Dermis blood vessel endothelial cell (primary cell): Measurements from ENCODE around the gene HDHD5. TPM values are rescaled to one million over a fixed set of nuclear protein-coding genes. Genes with fewer than 3 reads are reported as not detected.
A peak's percentile ranks its signal among the peaks of the same experiment; 100 is the strongest.
"Not testable (repeated sequence)": the region's sequence is repeated elsewhere in the genome, so short reads cannot be mapped to it uniquely, and the experiment has no call there.

Source experiments
- DNase-seq: peaks from one replicate; pipeline ENCODE4 v3.0.0; 2010
- total RNA-seq: library from RNA; depleted of rRNA; stranded (reverse); fragments of >200 nt; gene quantifications from 2 replicates; pipeline ENCODE4 v1.2.3, GENCODE V29; 2014

The HDHD5 gene
- total RNA-seq, 1 donor from 2014 or later, result 40.2 TPM

GRCh38 chr22:17155941-17156340 lies 3.1 kb downstream of the HDHD5 start:
- no peak for DNase-seq

GRCh38 chr22:17152971-17153370 lies 6.1 kb downstream of the HDHD5 start:
- no peak for DNase-seq

GRCh38 chr22:17152340-17152739 lies 6.7 kb downstream of the HDHD5 start:
- DNase-seq, result no peak

GRCh38 chr22:17149076-17149815 lies 9.8 kb downstream of the HDHD5 start:
- no peak for DNase-seq

GRCh38 chr22:17147458-17147857 lies 11.6 kb downstream of the HDHD5 start:
- DNase-seq, result not testable (repeated sequence)

- no peak for DNase-seq
Observed at GRCh38 chr22:17145021-17145680, 13.9 kb downstream of the HDHD5 start.

- DNase-seq, result no peak
Observed at GRCh38 chr22:17143826-17144225, 15.3 kb downstream of the HDHD5 start.

GRCh38 chr22:17143101-17143500 lies 16.0 kb downstream of the HDHD5 start:
- no peak for DNase-seq

GRCh38 chr22:17140826-17141766 lies 18.0 kb downstream of the HDHD5 start:
- no peak for DNase-seq

GRCh38 chr22:17140022-17140421 lies 19.1 kb downstream of the HDHD5 start:
- no peak for DNase-seq

- no peak for DNase-seq
Observed at GRCh38 chr22:17138513-17138912, 20.6 kb downstream of the HDHD5 start.

- DNase-seq, result no peak
Observed at GRCh38 chr22:17137861-17138425, 21.1 kb downstream of the HDHD5 start.

GRCh38 chr22:17137170-17137569 lies 21.9 kb downstream of the HDHD5 start:
- DNase-seq, result no peak

- DNase-seq, result no peak
Observed at GRCh38 chr22:17135153-17135760, 23.8 kb downstream of the HDHD5 start.

GRCh38 chr22:17133137-17133536 lies 25.9 kb downstream of the HDHD5 start:
- DNase-seq, result no peak

- DNase-seq, result no peak
Observed at GRCh38 chr22:17132112-17132511, 27.0 kb downstream of the HDHD5 start.

GRCh38 chr22:17131686-17132085 lies 27.4 kb downstream of the HDHD5 start:
- DNase-seq, result no peak

- no peak for DNase-seq
Observed at GRCh38 chr22:17130199-17130598, 28.9 kb downstream of the HDHD5 start.

- peak; percentile 57 for DNase-seq
Observed at GRCh38 chr22:17121233-17122195, 37.6 kb downstream of the HDHD5 start, which contains the start of gene TMEM121B. TMEM121B (minus strand) TSS chr22:17121360; CDS start chr22:17121127, 233 bp downstream.

- peak; percentile 23 for DNase-seq
Observed at GRCh38 chr22:17120711-17121232, 38.3 kb downstream of the HDHD5 start.

GRCh38 chr22:17120281-17120680 lies 38.8 kb downstream of the HDHD5 start:
- peak; percentile 69 for DNase-seq
